ENCODE data around the gene LMF1. TPM values are rescaled to one million over a fixed set of nuclear protein-coding genes. Genes with fewer than 3 reads are reported as not detected.
A peak's percentile ranks its signal among the peaks of the same experiment; 100 is the strongest.

Gene LMF1
- total RNA-seq, 1 donor from 2014 or later = 26.2 TPM

DNA sequence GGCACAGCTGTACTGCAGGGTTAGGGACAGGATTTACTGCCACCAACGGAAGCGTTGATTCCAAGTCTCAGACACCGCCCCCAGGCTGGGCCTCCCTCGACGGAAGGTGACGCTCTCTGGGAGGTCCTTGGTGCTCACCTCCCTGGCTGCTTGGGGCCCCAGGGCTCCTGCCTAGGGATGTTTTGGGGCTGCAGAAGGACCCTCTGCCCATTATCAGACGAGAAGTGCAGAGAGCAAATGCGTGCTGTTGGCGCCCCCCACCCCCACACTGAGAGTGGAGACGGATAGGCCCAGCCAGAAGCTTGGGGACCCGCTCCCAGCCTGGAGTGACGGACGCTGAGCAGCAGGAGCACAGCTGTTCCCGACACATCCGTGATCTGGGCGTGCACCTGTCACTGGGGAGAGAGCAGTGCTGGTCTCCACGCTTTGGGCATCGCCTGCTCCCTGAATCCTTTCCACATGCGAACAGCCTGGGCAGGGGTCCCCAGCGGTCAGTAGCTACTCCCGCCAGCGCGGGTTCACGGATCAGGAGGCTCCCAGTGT, 5.7 kb upstream of the LMF1 start:
- Mint-ChIP-seq H3K27ac (no peak overlapping the region), H3K4me1 (ENCODE audit: low read depth) (peaks cover 11% of the 10 kb centered on the region), H3K4me3 (ENCODE audit: low read depth) (no peak overlapping the region), H3K36me3 (ENCODE audit: insufficient read depth) (no peaks in the 10 kb centered on the region), H3K9me3 (ENCODE audit: low read depth) (no peaks in the 10 kb centered on the region), H3K27me3 (peaks cover 27% of the 10 kb centered on the region)
- TF ChIP-seq CTCF (IDR thresholded peaks at IDR 0.05; ENCODE audit: unreplicated experiment) = no peak
- no peak for DNase-seq (ENCODE audit: low spot score, unreplicated experiment)

DNA sequence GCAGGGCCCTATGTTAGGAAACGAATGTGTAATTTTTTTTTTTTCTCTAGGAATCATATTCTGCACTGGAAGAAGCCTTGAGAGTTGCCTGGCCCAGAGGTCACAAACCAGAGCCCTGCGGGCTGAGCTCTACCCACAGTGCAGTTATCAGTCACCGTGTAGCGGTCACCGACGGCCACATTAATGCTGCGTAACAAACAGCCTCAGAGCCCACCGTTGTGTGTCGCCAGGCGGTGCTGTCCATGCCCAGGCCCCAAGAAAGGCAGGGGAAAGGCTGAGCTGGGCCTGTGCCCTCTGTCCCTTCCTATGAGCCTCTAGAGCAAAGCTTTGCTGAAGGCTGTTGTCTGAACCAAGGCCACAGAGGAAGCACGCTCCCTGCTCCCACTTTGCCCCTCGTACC, 4.5 kb upstream of the LMF1 start:
- Mint-ChIP-seq H3K36me3 (ENCODE audit: insufficient read depth) (no peaks in the 10 kb centered on the region), H3K4me1 (ENCODE audit: low read depth) (peaks cover 10% of the 10 kb centered on the region), H3K27ac (no peak overlapping the region), H3K9me3 (ENCODE audit: low read depth) (no peaks in the 10 kb centered on the region), H3K27me3 (peaks cover 27% of the 10 kb centered on the region), H3K4me3 (ENCODE audit: low read depth) (no peak overlapping the region)
- DNase-seq (ENCODE audit: low spot score, unreplicated experiment) = no peak
- TF ChIP-seq CTCF (IDR thresholded peaks at IDR 0.05; ENCODE audit: unreplicated experiment) = no peak

DNA sequence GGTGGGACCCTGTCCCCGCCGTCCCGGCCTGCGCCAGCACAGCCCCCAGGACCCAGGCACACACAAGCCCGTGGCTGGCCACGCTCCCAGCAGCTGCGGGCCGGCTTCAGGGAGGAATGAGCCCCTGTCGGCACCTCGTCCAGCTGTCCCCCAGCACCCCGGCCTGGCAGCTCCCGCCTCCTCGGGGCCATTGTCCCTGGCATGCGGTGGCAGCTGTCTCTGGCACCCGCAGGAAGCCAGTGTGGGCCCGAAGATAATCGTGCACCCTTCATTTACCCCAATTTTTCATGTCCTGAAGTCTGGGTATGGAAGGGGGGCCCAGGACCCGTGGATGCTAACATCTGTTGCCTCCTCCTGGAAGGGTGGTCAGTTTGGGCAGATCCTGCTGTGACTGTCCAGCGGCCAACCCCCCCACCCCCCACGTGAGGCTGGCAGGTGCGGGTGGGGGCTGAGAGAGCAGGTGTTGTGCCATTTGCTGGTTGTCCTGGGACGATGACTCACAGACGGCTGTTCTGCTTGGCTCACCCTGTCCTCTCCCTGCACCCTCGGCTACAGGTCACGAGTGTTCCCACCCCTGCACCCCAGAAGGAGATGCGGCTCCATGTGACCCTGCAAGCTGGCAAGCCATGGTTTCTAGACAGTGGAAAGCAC, 4.0 kb upstream of the LMF1 start:
- Mint-ChIP-seq H3K36me3 (ENCODE audit: insufficient read depth) (no peaks in the 10 kb centered on the region), H3K27ac (no peak overlapping the region), H3K9me3 (ENCODE audit: low read depth) (no peaks in the 10 kb centered on the region), H3K4me1 (ENCODE audit: low read depth) (peaks cover 11% of the 10 kb centered on the region), H3K27me3 (peaks cover 27% of the 10 kb centered on the region), H3K4me3 (ENCODE audit: low read depth) (no peak overlapping the region)
- TF ChIP-seq CTCF (IDR thresholded peaks at IDR 0.05; ENCODE audit: unreplicated experiment) = no peak
- DNase-seq (ENCODE audit: low spot score, unreplicated experiment) = no peak

DNA sequence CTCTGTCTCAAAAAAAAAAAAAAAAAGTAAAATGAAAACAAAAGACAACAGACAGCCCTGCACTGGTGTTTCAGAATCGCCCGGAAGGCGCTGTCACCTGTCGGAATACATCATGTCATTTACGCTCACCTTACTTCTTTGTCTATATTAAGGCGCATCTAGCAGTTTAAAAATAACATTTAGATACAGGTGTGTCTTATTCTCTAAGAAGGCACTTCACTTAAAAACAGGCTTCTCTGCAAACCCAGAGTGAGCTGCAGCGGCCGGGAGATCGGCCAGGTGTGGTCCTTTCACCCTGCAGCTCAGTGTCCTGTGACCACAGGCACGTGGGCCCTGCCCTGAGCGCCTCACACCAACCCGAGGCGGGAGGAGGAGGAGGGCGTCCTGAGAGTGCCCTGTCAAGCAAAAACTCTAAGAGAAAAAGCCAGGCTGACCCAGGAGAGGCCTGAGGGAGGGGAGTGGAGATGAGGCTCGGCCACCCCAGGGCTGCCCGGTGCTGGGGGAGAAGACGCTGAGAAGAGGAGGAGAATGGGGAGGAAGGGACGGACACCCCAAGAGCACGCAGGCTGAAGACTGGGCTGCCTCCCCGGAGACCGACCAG, 3.3 kb upstream of the LMF1 start:
- H3K27ac Mint-ChIP-seq = no peak overlapping the region
- peaks cover 24% of the 10 kb centered on the region for H3K27me3 Mint-ChIP-seq
- DNase-seq (ENCODE audit: low spot score, unreplicated experiment) = no peak
- peaks cover 14% of the 10 kb centered on the region for H3K4me1 Mint-ChIP-seq (ENCODE audit: low read depth)
- no peaks in the 10 kb centered on the region for H3K36me3 Mint-ChIP-seq (ENCODE audit: insufficient read depth)
- no peaks in the 10 kb centered on the region for H3K9me3 Mint-ChIP-seq (ENCODE audit: low read depth)
- no peak overlapping the region for H3K4me3 Mint-ChIP-seq (ENCODE audit: low read depth)
- no peak for TF ChIP-seq CTCF (IDR thresholded peaks at IDR 0.05; ENCODE audit: unreplicated experiment)

DNA sequence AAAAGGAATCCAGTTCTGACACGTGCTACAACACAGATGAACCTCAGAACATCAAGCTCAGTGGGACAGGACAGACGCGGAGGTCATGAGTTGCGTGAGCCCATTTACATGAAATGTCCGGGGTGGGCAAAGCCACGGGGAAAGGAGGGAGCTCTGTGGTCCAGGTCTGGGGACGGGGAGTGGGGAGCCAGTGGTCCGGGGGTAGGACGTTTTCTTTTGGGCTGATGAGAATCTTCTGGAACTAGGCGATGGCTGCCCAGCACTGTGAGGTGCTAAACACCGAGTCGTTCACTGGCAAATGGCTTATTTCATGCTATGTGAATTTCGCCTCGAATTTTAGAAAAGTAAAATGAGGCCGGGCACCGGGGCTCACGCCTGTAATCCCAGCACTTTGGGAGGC, 2.6 kb upstream of the LMF1 start:
- Mint-ChIP-seq H3K4me3 (ENCODE audit: low read depth) (no peak overlapping the region), H3K27ac (peak overlapping the region; percentile 45)
- TF ChIP-seq CTCF (IDR thresholded peaks at IDR 0.05; ENCODE audit: unreplicated experiment) = no peak

More for the DNA sequence above, 2.6 kb upstream of the LMF1 start:
- peaks cover 20% of the 10 kb centered on the region for H3K4me1 Mint-ChIP-seq (ENCODE audit: low read depth)
- no peak for DNase-seq (ENCODE audit: low spot score, unreplicated experiment)
- H3K27me3 Mint-ChIP-seq = peaks cover 17% of the 10 kb centered on the region
- H3K36me3 Mint-ChIP-seq (ENCODE audit: insufficient read depth) = peaks cover 2% of the 10 kb centered on the region
- H3K9me3 Mint-ChIP-seq (ENCODE audit: low read depth) = no peaks in the 10 kb centered on the region

Data from progenitor cell of endocrine pancreas (in vitro differentiated cells).